Activated CD4-positive, CD25-positive, alpha-beta regulatory T cell (primary cell): ENCODE results near the gene CKAP5.

Source experiments
- DNase-seq, 4 experiments: peaks; one replicate each; lab custom pipeline; 2025; lab: John Stamatoyannopoulos, UW

CKAP5 gene

GRCh38 chr11:46698597-46698996, 147.5 kb downstream of the CKAP5 start:
- no peak for DNase-seq

DNA sequence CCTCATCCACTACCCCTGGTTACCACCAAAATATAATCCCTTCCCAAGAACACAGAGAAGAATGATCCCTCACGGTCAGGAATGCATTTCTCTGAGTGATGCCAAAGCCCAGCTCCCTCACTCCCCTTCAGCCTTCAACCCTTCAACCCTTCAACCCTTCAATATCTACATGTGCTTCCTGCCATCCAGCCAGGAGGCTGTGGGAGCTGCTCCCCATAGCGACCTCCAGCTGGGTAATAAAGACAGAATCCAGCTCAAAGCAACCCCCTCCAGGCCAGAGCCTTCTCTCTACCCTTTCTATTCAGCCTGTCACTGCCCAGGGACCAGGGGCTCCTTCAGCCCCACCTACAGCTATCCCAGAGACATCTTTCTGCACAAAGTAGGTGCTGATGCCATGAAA, 148.4 kb downstream of the CKAP5 start:
- DNase-seq, result no peak

- no peak for DNase-seq
These were observed 148.8 kb downstream of the CKAP5 start for GRCh38 chr11:46697303-46697702.

GRCh38 chr11:46696212-46696558, 149.9 kb downstream of the CKAP5 start:
- DNase-seq, result no peak

DNA sequence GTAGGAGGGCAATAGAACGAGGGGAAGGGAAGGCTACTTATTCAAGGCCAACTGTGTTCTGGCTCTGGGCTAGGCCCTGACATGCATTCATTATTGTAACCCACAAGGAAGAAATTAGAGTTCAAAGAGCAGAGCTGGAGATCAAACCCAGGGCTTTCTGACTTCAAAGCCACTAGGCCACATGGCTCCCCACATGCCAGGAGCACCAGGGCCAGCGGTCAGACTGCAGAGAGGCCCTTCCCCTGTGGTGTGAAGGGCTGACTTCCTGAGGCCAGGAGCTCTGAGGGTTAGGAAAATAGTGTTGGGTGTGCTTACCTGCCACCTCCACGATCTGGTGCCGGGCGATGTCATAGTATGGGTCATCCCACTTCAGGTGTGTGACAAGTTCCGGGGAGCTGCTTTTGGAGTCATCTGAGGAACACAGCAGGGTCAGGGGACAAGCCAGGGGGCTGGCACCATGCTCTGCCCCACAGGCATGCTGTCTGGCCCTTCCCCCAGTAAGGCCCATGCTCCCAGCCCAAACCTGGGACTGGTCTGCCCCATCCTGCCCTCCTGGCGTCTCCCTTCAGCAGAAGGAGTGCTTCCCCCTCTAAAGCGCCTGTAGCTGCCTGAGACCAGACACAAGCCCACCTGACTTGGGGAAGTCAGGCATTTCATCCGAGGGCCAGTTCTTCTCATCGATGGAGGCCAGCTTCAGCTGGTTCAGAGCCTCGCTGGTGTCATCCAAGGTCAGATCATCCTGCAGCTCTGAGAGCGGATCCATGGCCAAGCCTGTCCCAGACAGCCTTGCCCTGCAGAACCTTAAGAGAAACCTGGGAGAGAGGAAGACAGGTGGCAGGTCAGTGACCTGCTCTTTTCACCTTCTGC, 150.5 kb downstream of the CKAP5 start:
- no peak for DNase-seq

- no peak for DNase-seq
These were observed 151.5 kb downstream of the CKAP5 start for GRCh38 chr11:46694607-46695006.

GRCh38 chr11:46694072-46694471, 152.0 kb downstream of the CKAP5 start:
- no peak for DNase-seq

- DNase-seq, result no peak
These were observed 152.5 kb downstream of the CKAP5 start for GRCh38 chr11:46693597-46694012.
